Lung (tissue), 12 donors: ENCODE measurements around the gene KCNJ4. TPM values are rescaled to one million over a fixed set of nuclear protein-coding genes. Genes with fewer than 3 reads are reported as not detected.

ENCODE experiments used
- ATAC-seq: fragments of 200-7000 bp; cut with Tn5 transposase; one replicate; pipeline ENCODE4 v1.9.1; 2020; ENCODE audit warnings: moderate number of reproducible peaks; ENCODE audit not compliant: insufficient read depth, low FRiP score
- DNase-seq, 3 donors: peaks; one replicate each; pipeline ENCODE4 v3.0.0-alpha.2; 2013 to 2017
- H3K27ac ChIP-seq, 2 donors: one replicate each; pipeline ENCODE4 v1.5.1; 2013; ENCODE audit warnings: mild to moderate bottlenecking in 2 of 2, moderate library complexity in 2 of 2, control low read depth in 1 of 2, inconsistent platforms in 1 of 2, low read depth in 1 of 2, low read length in 1 of 2
- H3K27me3 ChIP-seq, 3 donors: one replicate each; pipeline ENCODE4 v1.5.1; 2013; ENCODE audit warnings: low read length in 2 of 3; ENCODE audit not compliant: control insufficient read depth in 3 of 3, insufficient read depth in 3 of 3
- H3K36me3 ChIP-seq, 4 donors: one replicate each; pipeline ENCODE4 v1.5.1; 2013; ENCODE audit warnings: low read length in 4 of 4, mild to moderate bottlenecking in 1 of 4, moderate library complexity in 1 of 4; ENCODE audit not compliant: control insufficient read depth in 4 of 4, insufficient read depth in 4 of 4
- H3K4me1 ChIP-seq, 5 donors: one replicate each; pipeline ENCODE4 v1.5.1; 2013; ENCODE audit warnings: low read length in 5 of 5, mild to moderate bottlenecking in 2 of 5, moderate library complexity in 1 of 5; ENCODE audit not compliant: control insufficient read depth in 5 of 5, insufficient read depth in 5 of 5
- H3K4me3 ChIP-seq: one replicate; pipeline ENCODE4 v1.5.1; 2013; ENCODE audit warnings: mild to moderate bottlenecking, control low read depth, moderate library complexity
- H3K9ac ChIP-seq, 2 donors: one replicate each; pipeline ENCODE4 v1.5.1; 2013; ENCODE audit warnings: low read length in 2 of 2, control low read depth in 1 of 2; ENCODE audit not compliant: insufficient read depth in 1 of 2
- H3K9me3 ChIP-seq, 4 donors: one replicate each; pipeline ENCODE4 v1.5.1; 2013; ENCODE audit warnings: low read length in 3 of 4, mild to moderate bottlenecking in 1 of 4, moderate library complexity in 1 of 4; ENCODE audit not compliant: control insufficient read depth in 4 of 4, insufficient read depth in 3 of 4
- WGBS, 2 donors: extraction: QIAGEN DNeasy Blood & Tissue Kit; methylation state at CpG; one replicate each; pipeline ENCODE4 v1.1.7; 2013; 5-methylcytosine and 5-hydroxymethylcytosine counted together
- polyA plus RNA-seq, 2 donors: library from polyadenylated mRNA; stranded (reverse); fragments of 200-250 nt; gene quantifications; one replicate each; pipeline ENCODE4 v1.2.1, GENCODE V29; 2013
- total RNA-seq, 2 donors: library from RNA; depleted of rRNA in 1 of 2; stranded (reverse); fragments of >200 nt in 1 of 2; gene quantifications; one replicate each; pipeline ENCODE4 v1.2.1, GENCODE V29; 2014 to 2021
- TF ChIP-seq, protein P1 (sequence below): IDR thresholded peaks from 2 replicates; pipeline ENCODE4 v1.5.1; 2012; ENCODE audit warnings: mild to moderate bottlenecking; ENCODE audit errors: control extremely low read depth, extremely low read depth
- donor health status: control.
- donor health status: control.
- donor health status: Bipolar disorder and iron deficiency.
- donor health status: healthy.
- donor health status: DM: yes; HTN: yes; CAD: no.

KCNJ4 gene
- total and polyA plus RNA-seq, 4 donors = not detected

DNA sequence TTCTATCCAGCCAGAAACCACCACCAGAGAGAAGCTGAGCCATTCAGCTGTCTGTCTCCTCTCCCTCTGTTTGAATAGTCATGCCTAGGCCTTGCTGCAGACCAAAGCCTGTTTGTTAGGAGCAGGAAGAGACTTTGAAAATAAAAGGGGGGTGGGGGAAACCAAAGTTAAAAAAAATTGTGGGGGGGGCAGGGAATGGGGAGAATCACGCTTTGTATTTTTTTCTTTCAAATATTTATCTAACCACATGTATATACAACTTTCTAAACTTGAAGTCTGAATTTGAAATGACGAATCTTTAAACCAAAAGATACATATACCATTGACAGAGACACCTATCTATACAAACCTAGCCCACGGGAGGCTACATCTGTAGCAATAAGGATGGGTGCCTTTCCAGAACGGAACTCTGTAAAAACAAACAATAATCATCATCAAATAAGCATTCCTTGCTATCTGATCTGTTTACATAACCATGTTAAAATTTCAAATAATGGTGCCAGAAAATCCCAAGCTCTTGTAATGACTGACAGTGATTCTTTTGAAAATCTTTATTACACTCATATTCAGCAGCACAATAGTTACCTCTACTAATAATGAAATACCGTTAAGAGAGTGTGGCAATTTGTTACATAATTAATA, 36.8 kb upstream of the KCNJ4 start:
- Histone ChIP-seq H3K4me3 (no peak overlapping the region), H3K4me1 (peaks cover 0 to 5% (median 0%) of the 10 kb centered on the region in 5 donors), H3K27me3 (no peaks in the 10 kb centered on the region), H3K9me3 (no peaks in the 10 kb centered on the region), H3K36me3 (peaks cover 48 to 88% (median 69%) of the 10 kb centered on the region in 4 donors), H3K9ac (no peak overlapping the region), H3K27ac (no peak overlapping the region)
- ATAC-seq (no peak), DNase-seq (no peak)
- 50 to 63% methylated on average over 5 of the region's 5 CpGs for WGBS, 2 donors
- TF ChIP-seq, protein P1, sequence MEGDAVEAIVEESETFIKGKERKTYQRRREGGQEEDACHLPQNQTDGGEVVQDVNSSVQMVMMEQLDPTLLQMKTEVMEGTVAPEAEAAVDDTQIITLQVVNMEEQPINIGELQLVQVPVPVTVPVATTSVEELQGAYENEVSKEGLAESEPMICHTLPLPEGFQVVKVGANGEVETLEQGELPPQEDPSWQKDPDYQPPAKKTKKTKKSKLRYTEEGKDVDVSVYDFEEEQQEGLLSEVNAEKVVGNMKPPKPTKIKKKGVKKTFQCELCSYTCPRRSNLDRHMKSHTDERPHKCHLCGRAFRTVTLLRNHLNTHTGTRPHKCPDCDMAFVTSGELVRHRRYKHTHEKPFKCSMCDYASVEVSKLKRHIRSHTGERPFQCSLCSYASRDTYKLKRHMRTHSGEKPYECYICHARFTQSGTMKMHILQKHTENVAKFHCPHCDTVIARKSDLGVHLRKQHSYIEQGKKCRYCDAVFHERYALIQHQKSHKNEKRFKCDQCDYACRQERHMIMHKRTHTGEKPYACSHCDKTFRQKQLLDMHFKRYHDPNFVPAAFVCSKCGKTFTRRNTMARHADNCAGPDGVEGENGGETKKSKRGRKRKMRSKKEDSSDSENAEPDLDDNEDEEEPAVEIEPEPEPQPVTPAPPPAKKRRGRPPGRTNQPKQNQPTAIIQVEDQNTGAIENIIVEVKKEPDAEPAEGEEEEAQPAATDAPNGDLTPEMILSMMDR = no peak

DNA sequence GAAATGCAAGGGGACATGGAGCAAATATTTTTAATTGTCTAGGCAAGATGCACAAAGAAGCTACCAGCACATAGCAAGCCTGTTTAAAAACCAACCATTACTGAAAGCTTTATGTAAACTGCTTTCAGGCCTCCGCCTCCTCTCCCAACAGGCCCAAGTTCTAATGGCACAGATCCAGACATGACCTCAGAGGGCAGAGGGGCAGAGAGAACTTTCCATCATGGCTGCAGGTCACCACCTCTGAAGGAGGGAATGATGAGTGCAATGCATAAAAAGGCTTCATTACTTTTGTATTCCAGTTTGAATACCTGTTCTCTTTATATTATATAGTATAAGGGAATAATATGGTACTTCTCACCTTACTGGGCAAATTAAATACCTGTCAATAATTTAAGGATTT, 35.9 kb upstream of the KCNJ4 start:
- Histone ChIP-seq H3K27ac (peak overlapping the region; percentile 10 to 48), H3K4me1 (peaks cover 0 to 5% (median 0%) of the 10 kb centered on the region in 5 donors), H3K9me3 (no peaks in the 10 kb centered on the region), H3K9ac (no peak overlapping the region), H3K4me3 (no peak overlapping the region), H3K36me3 (peaks cover 49 to 88% (median 71%) of the 10 kb centered on the region in 4 donors), H3K27me3 (no peaks in the 10 kb centered on the region)
- peak; percentile 47 to 75 (median 72) for DNase-seq
- no peak for ATAC-seq
- TF ChIP-seq, protein P1 = no peak
- 42 to 55% methylated on average over 1 of the region's 1 CpG for WGBS, 2 donors

DNA sequence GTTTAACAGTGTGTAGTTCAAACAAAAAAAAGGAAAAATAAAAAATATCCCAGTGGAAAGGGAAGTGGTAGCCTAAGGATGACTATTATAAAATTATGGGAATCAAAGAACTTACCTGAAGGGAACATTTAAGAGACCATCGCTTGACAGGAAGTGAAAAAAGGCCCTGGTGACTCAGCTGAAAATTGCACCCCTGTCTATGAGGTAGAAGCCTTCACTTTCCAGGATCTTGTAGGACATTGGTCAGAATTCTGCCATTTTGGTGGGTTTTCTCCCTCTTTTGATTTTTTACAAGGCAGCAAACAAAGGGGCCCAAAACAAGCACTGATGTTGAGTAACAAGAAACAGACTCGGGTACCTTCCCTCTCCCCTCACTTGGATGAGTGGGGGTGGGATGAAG, 35.5 kb upstream of the KCNJ4 start:
- DNase-seq (no peak), ATAC-seq (no peak)
- Histone ChIP-seq H3K36me3 (peaks cover 49 to 87% (median 69%) of the 10 kb centered on the region in 4 donors), H3K4me1 (peaks cover 0 to 5% (median 0%) of the 10 kb centered on the region in 5 donors), H3K27ac (peak overlapping the region in 1 of 2 donors; percentile 48), H3K9me3 (no peaks in the 10 kb centered on the region), H3K9ac (no peak overlapping the region), H3K27me3 (no peaks in the 10 kb centered on the region), H3K4me3 (no peak overlapping the region)
- TF ChIP-seq, protein P1 = no peak
- WGBS, 2 donors = 45 to 56% methylated on average over 2 of the region's 2 CpGs
